IPS-18c (cell line): ENCODE measurements around the gene UGT1A6.
"Not testable (repeated sequence)": the region's sequence is repeated elsewhere in the genome, so short reads cannot be mapped to it uniquely, and the experiment has no call there.

Source experiments
- H3K4me3 ChIP-seq: 2 replicates; pipeline ENCODE4 v1.7.0; 2013; ENCODE audit warnings: low read depth, mild to moderate bottlenecking, low read length, moderate library complexity; ENCODE audit not compliant: insufficient read depth
- H3K9me3 ChIP-seq: one replicate; pipeline ENCODE4 v1.6.1; 2013; ENCODE audit warnings: mild to moderate bottlenecking, low read length, moderate library complexity; ENCODE audit not compliant: control insufficient read depth, insufficient read depth

Gene UGT1A6

GRCh38 chr2:233746475-233747282 lies 54.0 kb downstream of the UGT1A6 start:
- Histone ChIP-seq H3K4me3 (no peak overlapping the region), H3K9me3 (peaks cover 6% of the 10 kb centered on the region)

GRCh38 chr2:233747283-233747544 lies 54.5 kb downstream of the UGT1A6 start:
- Histone ChIP-seq H3K4me3 (no peak overlapping the region), H3K9me3 (peaks cover 4% of the 10 kb centered on the region)

GRCh38 chr2:233750689-233751088 lies 58.0 kb downstream of the UGT1A6 start:
- H3K4me3 ChIP-seq, H3K9me3 ChIP-seq: not testable (repeated sequence)

- H3K9me3 ChIP-seq, result not testable (repeated sequence)
Observed at GRCh38 chr2:233751212-233752009, 58.7 kb downstream of the UGT1A6 start.

GRCh38 chr2:233754872-233755611 lies 62.4 kb downstream of the UGT1A6 start:
- no peak overlapping the region for H3K4me3 ChIP-seq
- peaks cover 4% of the 10 kb centered on the region for H3K9me3 ChIP-seq

More at GRCh38 chr2:233751212-233752009, 58.7 kb downstream of the UGT1A6 start:
- H3K4me3 ChIP-seq, result not testable (repeated sequence)

GRCh38 chr2:233756429-233757081 lies 63.9 kb downstream of the UGT1A6 start:
- Histone ChIP-seq H3K4me3 (no peak overlapping the region), H3K9me3 (no peaks in the 10 kb centered on the region)

GRCh38 chr2:233758141-233758540 lies 65.5 kb downstream of the UGT1A6 start:
- no peaks in the 10 kb centered on the region for H3K9me3 ChIP-seq
- no peak overlapping the region for H3K4me3 ChIP-seq

- no peak overlapping the region for H3K4me3 ChIP-seq
- no peaks in the 10 kb centered on the region for H3K9me3 ChIP-seq
Observed at GRCh38 chr2:233758849-233759248, 66.2 kb downstream of the UGT1A6 start.

- H3K4me3 ChIP-seq, result no peak within 1 kb of the TSS
Observed at GRCh38 chr2:233760043-233760442, 67.4 kb downstream of the UGT1A6 start, which contains the start of gene UGT1A1. Gene UGT1A1, plus strand, starts transcription at chr2:233760270. Its CDS starts 18 bp downstream, at chr2:233760288.

GRCh38 chr2:233761040-233761769 lies 68.5 kb downstream of the UGT1A6 start:
- Histone ChIP-seq H3K4me3 (no peak overlapping the region), H3K9me3 (no peaks in the 10 kb centered on the region)

More at GRCh38 chr2:233760043-233760442, 67.4 kb downstream of the UGT1A6 start, which contains the start of gene UGT1A1:
- H3K9me3 ChIP-seq, result no peaks in the 10 kb centered on the region

- Histone ChIP-seq H3K9me3 (no peaks in the 10 kb centered on the region), H3K4me3 (no peak overlapping the region)
Observed at GRCh38 chr2:233764264-233764663, 71.6 kb downstream of the UGT1A6 start.

GRCh38 chr2:233764761-233765160 lies 72.1 kb downstream of the UGT1A6 start:
- Histone ChIP-seq H3K4me3 (no peak overlapping the region), H3K9me3 (no peaks in the 10 kb centered on the region)

- Histone ChIP-seq H3K4me3 (no peak overlapping the region), H3K9me3 (no peaks in the 10 kb centered on the region)
Observed at GRCh38 chr2:233766416-233766815, 73.7 kb downstream of the UGT1A6 start.

- Histone ChIP-seq H3K4me3 (no peak overlapping the region), H3K9me3 (no peaks in the 10 kb centered on the region)
Observed at GRCh38 chr2:233768076-233768475, 75.4 kb downstream of the UGT1A6 start.

GRCh38 chr2:233769260-233769659 lies 76.6 kb downstream of the UGT1A6 start:
- no peaks in the 10 kb centered on the region for H3K9me3 ChIP-seq

GRCh38 chr2:233772153-233772552 lies 79.5 kb downstream of the UGT1A6 start:
- Histone ChIP-seq H3K9me3 (no peaks in the 10 kb centered on the region), H3K4me3 (no peak overlapping the region)

More at GRCh38 chr2:233769260-233769659, 76.6 kb downstream of the UGT1A6 start:
- no peak overlapping the region for H3K4me3 ChIP-seq
